Activated CD4-positive, alpha-beta T cell treated with anti-CD3 and anti-CD28 coated beads, Interleukin-2, amount 50 U/mL, for 1 hour (primary cell): ENCODE results near the gene SH2D4B.

Source experiments
- DNase-seq: peaks from one replicate; pipeline ENCODE4 v3.0.0-alpha.2; 2020

SH2D4B gene

GRCh38 chr10:80545258-80545881 lies 7.7 kb downstream of the SH2D4B start:
- DNase-seq = no peak

- DNase-seq = no peak
Measured at GRCh38 chr10:80552151-80552646, 14.5 kb downstream of the SH2D4B start.

GRCh38 chr10:80553436-80553835 lies 15.7 kb downstream of the SH2D4B start:
- no peak for DNase-seq

GRCh38 chr10:80554050-80554449 lies 16.3 kb downstream of the SH2D4B start:
- DNase-seq = no peak

GRCh38 chr10:80555415-80555814 lies 17.7 kb downstream of the SH2D4B start:
- DNase-seq = no peak

GRCh38 chr10:80561950-80562349 lies 24.2 kb downstream of the SH2D4B start:
- no peak for DNase-seq

- no peak for DNase-seq
Measured at GRCh38 chr10:80567292-80567691, 29.6 kb downstream of the SH2D4B start.

- no peak for DNase-seq
Measured at GRCh38 chr10:80569131-80569895, 31.6 kb downstream of the SH2D4B start.

- no peak for DNase-seq
Measured at GRCh38 chr10:80571352-80571751, 33.6 kb downstream of the SH2D4B start.

GRCh38 chr10:80579181-80579763 lies 41.6 kb downstream of the SH2D4B start:
- DNase-seq = no peak

- DNase-seq = no peak
Measured at GRCh38 chr10:80579849-80580637, 42.3 kb downstream of the SH2D4B start.

- DNase-seq = no peak
Measured at GRCh38 chr10:80580638-80581468, 43.2 kb downstream of the SH2D4B start.

GRCh38 chr10:80581469-80581835 lies 43.8 kb downstream of the SH2D4B start:
- DNase-seq = no peak

- no peak for DNase-seq
Measured at GRCh38 chr10:80582286-80582960, 44.7 kb downstream of the SH2D4B start.

GRCh38 chr10:80583685-80584084 lies 46.0 kb downstream of the SH2D4B start:
- DNase-seq = no peak

- no peak for DNase-seq
Measured at GRCh38 chr10:80585812-80586211, 48.1 kb downstream of the SH2D4B start.

GRCh38 chr10:80588546-80588945 lies 50.8 kb downstream of the SH2D4B start:
- no peak for DNase-seq

- DNase-seq = no peak
Measured at GRCh38 chr10:80589726-80590373, 52.1 kb downstream of the SH2D4B start.

GRCh38 chr10:80590585-80591125 lies 53.0 kb downstream of the SH2D4B start:
- DNase-seq = no peak

GRCh38 chr10:80596391-80597257 lies 58.9 kb downstream of the SH2D4B start:
- DNase-seq = peak; percentile 15
